ENCODE data around the gene TGFBR3. TPM values are rescaled to one million over a fixed set of nuclear protein-coding genes. Genes with fewer than 3 reads are reported as not detected.

The TGFBR3 gene
- total and polyA plus RNA-seq, 2 experiments from 2014 or later: 46.8 to 68.3 TPM

- Histone ChIP-seq H3K36me3 (replicated peaks; ENCODE audit: insufficient read depth, low read depth) (no peaks in the 10 kb centered on the region), H3K9me2 (replicated peaks; ENCODE audit: insufficient read depth) (no peaks in the 10 kb centered on the region), H3K4me1 (ENCODE audit: insufficient read depth) (peaks cover 15% of the 10 kb centered on the region), H4K20me1 (ENCODE audit: insufficient read depth, poor library complexity, severe bottlenecking) (no peaks in the 10 kb centered on the region), H3K4me2 (no peak overlapping the region), H3K27me3 (no peaks in the 10 kb centered on the region), H3K4me3 (no peak overlapping the region), H3K9me3 (ENCODE audit: low read depth) (no peaks in the 10 kb centered on the region), H3K79me2 (peaks cover 40% of the 10 kb centered on the region), H3K27ac (peak overlapping the region; percentile 6), H2AFZ (no peak overlapping the region)
- WGBS (ENCODE audit: low lambda C conversion rate, missing lambda C conversion rate): 68% methylated on average over 5 of the region's 5 CpGs
- TF ChIP-seq CTCF (IDR thresholded peaks at IDR 0.05; ENCODE audit: poor library complexity): no peak
- TF ChIP-seq EZH2 (IDR thresholded peaks at IDR 0.05; ENCODE audit: borderline replicate concordance): no peak
- no peak for TF ChIP-seq EZH2phosphoT487 (IDR thresholded peaks at IDR 0.05; ENCODE audit: low read depth, severe bottlenecking, unreplicated experiment)
- no peak for DNase-seq (ENCODE audit: low spot score)
These were observed 68.6 kb downstream of the TGFBR3 start for GRCh38 chr1:91817211-91817905.

GRCh38 chr1:91816031-91816430 lies 69.9 kb downstream of the TGFBR3 start:
- no peak for TF ChIP-seq CTCF (IDR thresholded peaks at IDR 0.05; ENCODE audit: poor library complexity)
- no peak for TF ChIP-seq EZH2 (IDR thresholded peaks at IDR 0.05; ENCODE audit: borderline replicate concordance)
- Histone ChIP-seq H4K20me1 (ENCODE audit: insufficient read depth, poor library complexity, severe bottlenecking) (no peaks in the 10 kb centered on the region), H3K4me3 (no peak overlapping the region), H3K27ac (peak overlapping the region; percentile 34), H3K9me3 (ENCODE audit: low read depth) (no peaks in the 10 kb centered on the region), H2AFZ (no peak overlapping the region), H3K79me2 (peaks cover 32% of the 10 kb centered on the region), H3K4me1 (ENCODE audit: insufficient read depth) (peaks cover 15% of the 10 kb centered on the region), H3K36me3 (replicated peaks; ENCODE audit: insufficient read depth, low read depth) (no peaks in the 10 kb centered on the region), H3K4me2 (no peak overlapping the region), H3K9me2 (replicated peaks; ENCODE audit: insufficient read depth) (no peaks in the 10 kb centered on the region), H3K27me3 (no peaks in the 10 kb centered on the region)
- WGBS (ENCODE audit: low lambda C conversion rate, missing lambda C conversion rate): 90% methylated on average over 1 of the region's 1 CpG
- DNase-seq (ENCODE audit: low spot score): no peak

GRCh38 chr1:91814448-91814847 lies 71.5 kb downstream of the TGFBR3 start:
- Histone ChIP-seq H2AFZ (no peak overlapping the region), H3K27ac (no peak overlapping the region), H3K9me3 (ENCODE audit: low read depth) (no peaks in the 10 kb centered on the region), H3K79me2 (peaks cover 37% of the 10 kb centered on the region), H3K4me3 (no peak overlapping the region), H3K4me2 (no peak overlapping the region), H4K20me1 (ENCODE audit: insufficient read depth, poor library complexity, severe bottlenecking) (no peaks in the 10 kb centered on the region), H3K9me2 (replicated peaks; ENCODE audit: insufficient read depth) (no peaks in the 10 kb centered on the region), H3K27me3 (no peaks in the 10 kb centered on the region), H3K4me1 (ENCODE audit: insufficient read depth) (peaks cover 15% of the 10 kb centered on the region), H3K36me3 (replicated peaks; ENCODE audit: insufficient read depth, low read depth) (no peaks in the 10 kb centered on the region)
- 92% methylated on average over 4 of the region's 4 CpGs for WGBS (ENCODE audit: low lambda C conversion rate, missing lambda C conversion rate)
- TF ChIP-seq EZH2phosphoT487 (IDR thresholded peaks at IDR 0.05; ENCODE audit: low read depth, severe bottlenecking, unreplicated experiment): no peak
- TF ChIP-seq EZH2 (IDR thresholded peaks at IDR 0.05; ENCODE audit: borderline replicate concordance): no peak
- no peak for TF ChIP-seq CTCF (IDR thresholded peaks at IDR 0.05; ENCODE audit: poor library complexity)
- DNase-seq (ENCODE audit: low spot score): no peak
